CD14-positive monocyte (primary cell): ENCODE data around the gene ERMN. TPM values are rescaled to one million over a fixed set of nuclear protein-coding genes. Genes with fewer than 3 reads are reported as not detected.

Experiments used
- DNase-seq, 3 donors: peaks; one replicate each; pipeline ENCODE4 v3.0.0-alpha.2; 2011 to 2022
- H2AFZ ChIP-seq: 2 replicates; pipeline ENCODE4 v1.6.0; 2012; ENCODE audit warnings: mild to moderate bottlenecking, low read depth, low read length, inconsistent platforms; ENCODE audit not compliant: insufficient read depth, poor library complexity, severe bottlenecking
- H3K27ac ChIP-seq, 2 donors: 1 replicate in 1 of 2; 2 replicates in 1 of 2; pipeline ENCODE4 v1.5.1; 2012 to 2013; ENCODE audit warnings: low read length in 2 of 2, control low read depth in 1 of 2, inconsistent platforms in 1 of 2, low read depth in 1 of 2, mild to moderate bottlenecking in 1 of 2
- H3K27me3 ChIP-seq, 2 donors: one replicate each; pipeline versions ENCODE4 v1.6.0 to v1.6.1; 2011 to 2013; ENCODE audit warnings: low read length in 2 of 2; ENCODE audit not compliant: control insufficient read depth in 2 of 2, insufficient read depth in 2 of 2
- H3K36me3 ChIP-seq, 2 donors: replicated peaks in 1 of 2; 1 replicate in 1 of 2; 2 replicates in 1 of 2; pipeline versions ENCODE4 v1.5.1 to v1.6.1; 2012 to 2013; ENCODE audit warnings: low read length in 2 of 2, control low read depth in 1 of 2, inconsistent platforms in 1 of 2, mild to moderate bottlenecking in 1 of 2; ENCODE audit not compliant: insufficient read depth in 2 of 2, control insufficient read depth in 1 of 2
- H3K4me1 ChIP-seq, 2 donors: 1 replicate in 1 of 2; 2 replicates in 1 of 2; pipeline versions ENCODE4 v1.5.1 to v1.6.1; 2012 to 2013; ENCODE audit warnings: low read length in 2 of 2, control low read depth in 1 of 2, inconsistent platforms in 1 of 2, mild to moderate bottlenecking in 1 of 2, moderate library complexity in 1 of 2; ENCODE audit not compliant: insufficient read depth in 2 of 2, control insufficient read depth in 1 of 2
- H3K4me2 ChIP-seq: replicated peaks from 2 replicates; pipeline ENCODE3; 2012; ENCODE audit warnings: low read length, moderate library complexity, mild to moderate bottlenecking; ENCODE audit not compliant: poor library complexity, severe bottlenecking; ENCODE audit errors: extremely low read depth
- H3K4me3 ChIP-seq, 3 experiments: fragments of 200-600 bp in 1 of 3; sonication (generic) in 1 of 3; replicated peaks in 1 of 3; 1 replicate in 2 of 3; 2 replicates in 1 of 3; pipeline ENCODE4 v1.5.1; 2011 to 2013; ENCODE audit warnings: low read length in 3 of 3, mild to moderate bottlenecking in 3 of 3, control low read depth in 2 of 3, low read depth in 2 of 3, inconsistent platforms in 1 of 3, moderate library complexity in 1 of 3
- H3K79me2 ChIP-seq: 2 replicates; pipeline ENCODE4 v1.6.0; 2012; ENCODE audit warnings: mild to moderate bottlenecking, control low read depth, inconsistent platforms, low read length, moderate library complexity; ENCODE audit not compliant: insufficient read depth
- H3K9ac ChIP-seq: 2 replicates; pipeline ENCODE4 v1.6.0; 2017; ENCODE audit warnings: low read length, mild to moderate bottlenecking; ENCODE audit not compliant: insufficient read depth, poor library complexity, severe bottlenecking
- H3K9me3 ChIP-seq, 2 donors: replicated peaks in 1 of 2; 1 replicate in 1 of 2; 2 replicates in 1 of 2; pipeline versions ENCODE4 v1.5.1 to v1.6.1; 2012 to 2013; ENCODE audit warnings: low read length in 2 of 2, control low read depth in 1 of 2; ENCODE audit not compliant: control insufficient read depth in 1 of 2, insufficient read depth in 1 of 2
- H4K20me1 ChIP-seq: 2 replicates; pipeline ENCODE4 v1.6.0; 2012; ENCODE audit warnings: mild to moderate bottlenecking, low read length, control low read depth, moderate library complexity; ENCODE audit not compliant: insufficient read depth
- H3K27ac Mint-ChIP-seq, 7 donors: one replicate each; pipeline ENCODE4 v1.8.0; 2020; ENCODE audit warnings: mild to moderate bottlenecking in 7 of 7, mixed read lengths in 7 of 7, moderate library complexity in 6 of 7, inconsistent platforms in 2 of 7
- H3K27me3 Mint-ChIP-seq, 3 donors: one replicate each; pipeline ENCODE4 v1.8.0; 2021 to 2022; ENCODE audit warnings: low read depth in 3 of 3, mild to moderate bottlenecking in 3 of 3, mixed read lengths in 3 of 3, moderate library complexity in 3 of 3, inconsistent platforms in 1 of 3
- H3K36me3 Mint-ChIP-seq, 2 donors: one replicate each; pipeline ENCODE4 v1.8.0; 2020; ENCODE audit warnings: mixed read lengths in 2 of 2, inconsistent platforms in 1 of 2, mild to moderate bottlenecking in 1 of 2
- H3K4me1 Mint-ChIP-seq: one replicate; pipeline ENCODE4 v1.8.0; 2020; ENCODE audit warnings: mild to moderate bottlenecking, mixed read lengths
- H3K4me3 Mint-ChIP-seq, 2 donors: one replicate each; pipeline ENCODE4 v1.8.0; 2020; ENCODE audit warnings: mild to moderate bottlenecking in 2 of 2, mixed read lengths in 2 of 2, moderate library complexity in 1 of 2
- H3K9me3 Mint-ChIP-seq, 7 donors: one replicate each; pipeline ENCODE4 v1.8.0; 2020 to 2022; ENCODE audit warnings: mixed read lengths in 7 of 7, mild to moderate bottlenecking in 6 of 7, moderate library complexity in 6 of 7, inconsistent platforms in 2 of 7
- WGBS: methylation state at CpG from one replicate; pipeline ENCODE4 v1.1.5; 2013; ENCODE audit warnings: missing lambda C conversion rate; ENCODE audit not compliant: insufficient coverage; 5-methylcytosine and 5-hydroxymethylcytosine counted together
- intact Hi-C, 2 donors: fragments of 100-400 bp; cut with micrococcal nuclease; formaldehyde crosslinking; loops; one replicate each; pipeline versions ENCODE4 v1.15.0 to v1.15.1; 2023
- polyA plus RNA-seq, 3 donors: library from polyadenylated mRNA; depleted of rRNA in 1 of 3; unstranded in 2 of 3; stranded (reverse) in 1 of 3; fragments of 300-500 nt in 2 of 3; fragments of >200 nt in 1 of 3; fragmentation: Illumina TruSeq in 2 of 3; gene quantifications; 1 replicate in 2 of 3; 2 replicates in 1 of 3; pipeline ENCODE4 v1.2.3, GENCODE V29; 2012 to 2021
- TF ChIP-seq, protein P1 (sequence below): fragments of 200-600 bp; IDR thresholded peaks from one replicate; pipeline ENCODE4 v1.8.0; 2022; ENCODE audit warnings: antibody characterized with exemption, mild to moderate bottlenecking

ERMN gene
- polyA plus RNA-seq, 3 donors = 0.19 to 3.9 TPM; not detected in 1

DNA sequence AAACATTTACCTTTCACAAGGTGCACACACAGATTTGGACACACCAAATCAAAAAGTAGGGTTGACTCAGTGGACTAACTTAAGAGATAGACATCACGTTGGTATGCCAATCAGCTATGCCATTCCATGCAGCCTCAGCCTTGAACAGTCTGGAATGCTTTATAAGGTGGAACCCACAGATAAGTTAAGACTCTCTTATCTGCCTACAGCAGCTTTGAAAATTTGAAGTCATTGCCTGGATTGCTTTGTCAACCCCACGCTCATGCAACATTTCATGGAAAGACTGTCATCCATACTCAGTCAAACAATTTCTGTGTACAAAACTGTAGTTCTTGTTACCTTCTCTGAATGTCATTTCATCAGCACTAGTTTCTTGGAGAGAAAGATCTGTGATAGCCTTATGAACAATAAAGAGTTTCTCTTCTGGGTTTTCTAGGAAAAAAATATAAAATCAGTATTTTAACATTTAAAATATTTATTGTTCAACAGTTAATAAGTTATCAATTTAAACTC is 1.2 kb downstream of the ERMN start:
- Histone ChIP-seq H3K27ac (no peak overlapping the region), H3K4me2 (no peak overlapping the region), H3K79me2 (no peaks in the 10 kb centered on the region), H3K4me3 (no peak overlapping the region), H3K9me3 (no peaks in the 10 kb centered on the region), H2AFZ (no peak overlapping the region), H3K9ac (no peak overlapping the region), H3K27me3 (no peaks in the 10 kb centered on the region), H4K20me1 (no peaks in the 10 kb centered on the region), H3K36me3 (no peaks in the 10 kb centered on the region), H3K4me1 (peaks cover 8 to 9% of the 10 kb centered on the region in 2 donors)
- H3K4me3 Mint-ChIP-seq = no peak overlapping the region
- TF ChIP-seq, protein P1, sequence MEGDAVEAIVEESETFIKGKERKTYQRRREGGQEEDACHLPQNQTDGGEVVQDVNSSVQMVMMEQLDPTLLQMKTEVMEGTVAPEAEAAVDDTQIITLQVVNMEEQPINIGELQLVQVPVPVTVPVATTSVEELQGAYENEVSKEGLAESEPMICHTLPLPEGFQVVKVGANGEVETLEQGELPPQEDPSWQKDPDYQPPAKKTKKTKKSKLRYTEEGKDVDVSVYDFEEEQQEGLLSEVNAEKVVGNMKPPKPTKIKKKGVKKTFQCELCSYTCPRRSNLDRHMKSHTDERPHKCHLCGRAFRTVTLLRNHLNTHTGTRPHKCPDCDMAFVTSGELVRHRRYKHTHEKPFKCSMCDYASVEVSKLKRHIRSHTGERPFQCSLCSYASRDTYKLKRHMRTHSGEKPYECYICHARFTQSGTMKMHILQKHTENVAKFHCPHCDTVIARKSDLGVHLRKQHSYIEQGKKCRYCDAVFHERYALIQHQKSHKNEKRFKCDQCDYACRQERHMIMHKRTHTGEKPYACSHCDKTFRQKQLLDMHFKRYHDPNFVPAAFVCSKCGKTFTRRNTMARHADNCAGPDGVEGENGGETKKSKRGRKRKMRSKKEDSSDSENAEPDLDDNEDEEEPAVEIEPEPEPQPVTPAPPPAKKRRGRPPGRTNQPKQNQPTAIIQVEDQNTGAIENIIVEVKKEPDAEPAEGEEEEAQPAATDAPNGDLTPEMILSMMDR = no peak
- DNase-seq = no peak
- 83% methylated on average over 1 of the region's 2 CpGs for WGBS
- intact Hi-C loops = loop anchor here in 1 of 2 donors (10.0 kb wide), 2 partner anchors 110 to 170 kb away; no protein-coding TSS in a partner anchor
- peaks cover 0 to 2% of the 10 kb centered on the region in 2 donors for H3K36me3 Mint-ChIP-seq
- H3K9me3 Mint-ChIP-seq = no peaks in the 10 kb centered on the region
- no peak overlapping the region for H3K27ac Mint-ChIP-seq
- peaks cover 0 to 3% (median 2%) of the 10 kb centered on the region in 3 donors for H3K27me3 Mint-ChIP-seq
- H3K4me1 Mint-ChIP-seq = peaks cover 12% of the 10 kb centered on the region

- Histone ChIP-seq H3K27me3 (no peaks in the 10 kb centered on the region), H4K20me1 (no peaks in the 10 kb centered on the region), H3K9me3 (no peaks in the 10 kb centered on the region), H3K4me2 (no peak overlapping the region), H2AFZ (no peak overlapping the region), H3K9ac (no peak overlapping the region), H3K4me1 (peaks cover 8 to 9% of the 10 kb centered on the region in 2 donors), H3K4me3 (no peak overlapping the region), H3K79me2 (no peaks in the 10 kb centered on the region), H3K36me3 (no peaks in the 10 kb centered on the region), H3K27ac (no peak overlapping the region)
- no peak for DNase-seq
- Mint-ChIP-seq H3K27ac (peak overlapping the region in 1 of 7 donors; percentile 22), H3K4me1 (peaks cover 9% of the 10 kb centered on the region), H3K9me3 (no peaks in the 10 kb centered on the region), H3K27me3 (peaks cover 0 to 3% (median 0%) of the 10 kb centered on the region in 3 donors), H3K36me3 (peaks cover 0 to 2% of the 10 kb centered on the region in 2 donors), H3K4me3 (no peak overlapping the region)
- no CpG with 5 or more reads among the region's 4 CpGs for WGBS
- TF ChIP-seq, protein P1 = no peak
- intact Hi-C loops = loop anchor here in 1 of 2 donors (10.0 kb wide), 2 partner anchors 112 to 172 kb away; no protein-coding TSS in a partner anchor
Observed at GRCh38 chr2:157322432-157322831, 3.2 kb downstream of the ERMN start.
